ENCODE results near the gene E2F6. TPM values are rescaled to one million over a fixed set of nuclear protein-coding genes. Genes with fewer than 3 reads are reported as not detected.

The E2F6 gene
- total RNA-seq, 1 experiment from 2014 or later, result 14.2 TPM

DNA sequence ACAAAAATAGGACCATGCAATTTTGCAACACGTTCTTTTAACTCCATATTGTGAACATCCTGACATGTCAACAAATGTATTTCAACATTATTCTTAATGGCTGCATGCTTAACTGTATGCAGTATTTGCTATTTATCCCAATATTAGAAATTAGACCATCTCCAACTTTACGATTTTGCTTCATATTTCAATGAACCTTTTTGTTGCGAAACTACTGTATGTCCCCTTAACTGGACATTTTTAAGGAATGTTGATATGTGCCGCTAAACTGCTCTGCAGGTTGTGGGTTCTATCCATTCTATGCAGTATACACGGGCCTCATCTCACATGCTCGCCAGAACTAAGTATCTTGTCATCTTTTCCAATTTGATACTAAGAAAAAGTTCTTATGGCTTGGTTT, 11.1 kb downstream of the E2F6 start:
- ChIA-PET POLR2A (no interaction called here), CTCF (no interaction called here)
- Mint-ChIP-seq H3K4me1 (peaks cover 22% of the 10 kb centered on the region), H3K4me3 (no peak overlapping the region), H3K36me3 (peaks cover 26% of the 10 kb centered on the region), H3K27me3 (ENCODE audit: low read depth) (no peaks in the 10 kb centered on the region), H3K9me3 (no peaks in the 10 kb centered on the region), H3K27ac (no peak overlapping the region)
- no peak for ATAC-seq
- TF ChIP-seq SMAD4 (CRISPR knock-in tag; IDR thresholded peaks at IDR 0.05), result no peak
- no peak for TF ChIP-seq ZNF317 (CRISPR knock-in tag; IDR thresholded peaks at IDR 0.05; ENCODE audit: borderline replicate concordance, low read depth)
- no peak for DNase-seq (ENCODE audit: low spot score)

DNA sequence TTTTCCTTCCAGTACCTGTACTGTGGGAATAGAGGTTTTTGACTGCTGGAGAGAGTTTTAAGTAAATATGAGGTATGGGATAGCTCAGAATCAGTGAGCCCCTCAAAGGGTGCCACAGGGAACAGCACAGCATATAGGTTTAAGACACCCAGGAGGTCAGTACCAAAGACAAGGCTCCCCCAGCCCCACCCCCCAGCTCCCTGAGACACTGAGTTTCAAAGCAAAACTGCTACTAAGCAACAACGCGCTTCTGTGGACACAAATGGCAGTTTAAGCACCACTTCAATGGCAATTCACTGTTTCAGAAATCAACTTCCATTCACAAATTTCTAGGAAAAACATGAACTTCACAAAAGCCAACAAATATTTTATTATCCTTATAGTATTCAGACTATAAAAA, 15.2 kb downstream of the E2F6 start:
- Mint-ChIP-seq H3K4me1 (0 out of 2 replicates have a peak, but pooled peaks cover under 1% of the 10 kb centered on the region), H3K9me3 (no peaks in the 10 kb centered on the region), H3K4me3 (no peak overlapping the region), H3K36me3 (peaks cover 45% of the 10 kb centered on the region), H3K27me3 (ENCODE audit: low read depth) (no peaks in the 10 kb centered on the region), H3K27ac (no peak overlapping the region)
- TF ChIP-seq GABPB1 (CRISPR knock-in tag; IDR thresholded peaks at IDR 0.05) (no peak), NR2C2 (CRISPR knock-in tag; IDR thresholded peaks at IDR 0.05) (no peak), JAZF1 (CRISPR knock-in tag; IDR thresholded peaks at IDR 0.05) (no peak), ATF1 (CRISPR knock-in tag; IDR thresholded peaks at IDR 0.05) (no peak)
- TF ChIP-seq, protein P1, sequence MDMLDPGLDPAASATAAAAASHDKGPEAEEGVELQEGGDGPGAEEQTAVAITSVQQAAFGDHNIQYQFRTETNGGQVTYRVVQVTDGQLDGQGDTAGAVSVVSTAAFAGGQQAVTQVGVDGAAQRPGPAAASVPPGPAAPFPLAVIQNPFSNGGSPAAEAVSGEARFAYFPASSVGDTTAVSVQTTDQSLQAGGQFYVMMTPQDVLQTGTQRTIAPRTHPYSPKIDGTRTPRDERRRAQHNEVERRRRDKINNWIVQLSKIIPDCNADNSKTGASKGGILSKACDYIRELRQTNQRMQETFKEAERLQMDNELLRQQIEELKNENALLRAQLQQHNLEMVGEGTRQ (CRISPR knock-in tag; IDR thresholded peaks at IDR 0.05), result no peak
- TF ChIP-seq, protein P2, sequence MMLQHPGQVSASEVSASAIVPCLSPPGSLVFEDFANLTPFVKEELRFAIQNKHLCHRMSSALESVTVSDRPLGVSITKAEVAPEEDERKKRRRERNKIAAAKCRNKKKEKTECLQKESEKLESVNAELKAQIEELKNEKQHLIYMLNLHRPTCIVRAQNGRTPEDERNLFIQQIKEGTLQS (CRISPR knock-in tag; conservative IDR thresholded peaks at IDR 0.05), result no peak
- ATAC-seq (no peak), DNase-seq (ENCODE audit: low spot score) (no peak)
- ChIA-PET POLR2A (no interaction called here), CTCF (interaction anchor here (0.6 to 1.1 kb wide), 2 partner anchors 14 to 318 kb away, joined by 3 read pairs; a partner anchor contains a TSS)

DNA sequence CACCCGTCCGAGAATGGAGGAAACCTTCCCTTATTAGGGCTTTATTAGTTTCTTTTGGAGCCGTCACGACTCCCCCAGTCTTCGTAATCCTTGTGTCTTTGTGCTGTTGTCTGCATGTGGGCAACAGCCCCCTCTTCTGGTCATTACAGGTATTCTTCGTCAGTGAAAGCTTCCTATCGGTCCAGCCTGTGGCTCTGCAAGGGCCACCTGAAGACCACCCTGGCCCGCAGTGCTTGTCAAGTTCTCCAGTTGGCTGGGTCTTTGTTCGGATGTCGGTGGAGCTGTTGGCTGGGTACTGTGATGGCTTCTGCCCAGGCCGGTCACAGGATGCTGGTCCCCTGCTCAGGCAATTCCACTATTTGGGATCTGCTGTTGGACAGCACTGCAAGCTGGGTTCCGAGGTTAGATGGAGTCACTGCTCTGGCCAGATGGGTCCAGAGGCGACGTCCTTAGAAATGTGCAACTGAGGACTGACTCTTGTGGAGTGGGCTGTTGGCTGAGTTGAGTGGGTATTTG, 19.2 kb downstream of the E2F6 start:
- CTCF ChIA-PET, result interaction anchor here (0.5 to 2.1 kb wide), 34 partner anchors 9 to 634 kb away, joined by 3 to 70 read pairs (median 3); partner anchors contain the start of gene PDIA6
- Mint-ChIP-seq H3K27ac (no peak overlapping the region), H3K4me3 (no peak overlapping the region), H3K9me3 (peaks cover 21% of the 10 kb centered on the region), H3K4me1 (no peaks in the 10 kb centered on the region), H3K36me3 (peaks cover 61% of the 10 kb centered on the region), H3K27me3 (ENCODE audit: low read depth) (no peaks in the 10 kb centered on the region)
- no peak for TF ChIP-seq RELA (CRISPR knock-in tag; IDR thresholded peaks at IDR 0.05; ENCODE audit: borderline replicate concordance)
- TF ChIP-seq, protein P3, sequence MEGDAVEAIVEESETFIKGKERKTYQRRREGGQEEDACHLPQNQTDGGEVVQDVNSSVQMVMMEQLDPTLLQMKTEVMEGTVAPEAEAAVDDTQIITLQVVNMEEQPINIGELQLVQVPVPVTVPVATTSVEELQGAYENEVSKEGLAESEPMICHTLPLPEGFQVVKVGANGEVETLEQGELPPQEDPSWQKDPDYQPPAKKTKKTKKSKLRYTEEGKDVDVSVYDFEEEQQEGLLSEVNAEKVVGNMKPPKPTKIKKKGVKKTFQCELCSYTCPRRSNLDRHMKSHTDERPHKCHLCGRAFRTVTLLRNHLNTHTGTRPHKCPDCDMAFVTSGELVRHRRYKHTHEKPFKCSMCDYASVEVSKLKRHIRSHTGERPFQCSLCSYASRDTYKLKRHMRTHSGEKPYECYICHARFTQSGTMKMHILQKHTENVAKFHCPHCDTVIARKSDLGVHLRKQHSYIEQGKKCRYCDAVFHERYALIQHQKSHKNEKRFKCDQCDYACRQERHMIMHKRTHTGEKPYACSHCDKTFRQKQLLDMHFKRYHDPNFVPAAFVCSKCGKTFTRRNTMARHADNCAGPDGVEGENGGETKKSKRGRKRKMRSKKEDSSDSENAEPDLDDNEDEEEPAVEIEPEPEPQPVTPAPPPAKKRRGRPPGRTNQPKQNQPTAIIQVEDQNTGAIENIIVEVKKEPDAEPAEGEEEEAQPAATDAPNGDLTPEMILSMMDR (IDR thresholded peaks at IDR 0.05), result peak; percentile 83
- ATAC-seq, result peak; percentile 98
- peak; percentile 73 for DNase-seq (ENCODE audit: low spot score)
- POLR2A ChIA-PET, result interaction anchor here (0.5 kb wide), 1 partner anchor 37 kb away, joined by 3 read pairs; no protein-coding TSS in a partner anchor

DNA sequence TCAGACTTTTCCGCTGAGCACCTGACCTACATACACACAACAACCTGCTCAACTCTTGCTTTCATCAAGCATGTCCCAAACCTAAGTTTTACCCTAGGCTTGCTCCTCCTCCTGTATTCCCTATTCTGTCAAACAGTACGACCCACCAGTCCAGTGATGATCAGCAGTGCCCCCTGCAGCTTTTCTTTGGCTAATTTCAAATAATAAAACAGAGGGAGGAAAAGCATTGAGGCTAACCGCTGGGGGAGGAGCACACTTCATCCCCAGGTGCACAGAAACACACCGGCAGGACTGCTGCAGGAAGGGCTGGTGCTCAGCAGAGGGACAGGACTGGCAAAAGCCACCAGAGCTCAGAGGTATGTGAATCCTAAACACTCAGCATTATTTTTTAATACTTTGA, 21.2 kb downstream of the E2F6 start:
- ATAC-seq, result no peak
- no peak for DNase-seq (ENCODE audit: low spot score)
- H3K36me3 Mint-ChIP-seq, result peaks cover 65% of the 10 kb centered on the region
- ChIA-PET POLR2A (no interaction called here), CTCF (interaction anchor here (0.8 kb wide), 1 partner anchor 27 kb away, joined by 3 read pairs; no protein-coding TSS in a partner anchor)
- H3K27ac Mint-ChIP-seq, result no peak overlapping the region
- H3K9me3 Mint-ChIP-seq, result peaks cover 32% of the 10 kb centered on the region
- TF ChIP-seq, protein P4, sequence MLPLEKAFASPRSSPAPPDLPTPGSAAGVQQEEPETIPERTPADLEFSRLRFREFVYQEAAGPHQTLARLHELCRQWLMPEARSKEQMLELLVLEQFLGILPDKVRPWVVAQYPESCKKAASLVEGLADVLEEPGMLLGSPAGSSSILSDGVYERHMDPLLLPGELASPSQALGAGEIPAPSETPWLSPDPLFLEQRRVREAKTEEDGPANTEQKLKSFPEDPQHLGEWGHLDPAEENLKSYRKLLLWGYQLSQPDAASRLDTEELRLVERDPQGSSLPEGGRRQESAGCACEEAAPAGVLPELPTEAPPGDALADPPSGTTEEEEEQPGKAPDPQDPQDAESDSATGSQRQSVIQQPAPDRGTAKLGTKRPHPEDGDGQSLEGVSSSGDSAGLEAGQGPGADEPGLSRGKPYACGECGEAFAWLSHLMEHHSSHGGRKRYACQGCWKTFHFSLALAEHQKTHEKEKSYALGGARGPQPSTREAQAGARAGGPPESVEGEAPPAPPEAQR (CRISPR knock-in tag; IDR thresholded peaks at IDR 0.05), result no peak
- TF ChIP-seq, protein P5, sequence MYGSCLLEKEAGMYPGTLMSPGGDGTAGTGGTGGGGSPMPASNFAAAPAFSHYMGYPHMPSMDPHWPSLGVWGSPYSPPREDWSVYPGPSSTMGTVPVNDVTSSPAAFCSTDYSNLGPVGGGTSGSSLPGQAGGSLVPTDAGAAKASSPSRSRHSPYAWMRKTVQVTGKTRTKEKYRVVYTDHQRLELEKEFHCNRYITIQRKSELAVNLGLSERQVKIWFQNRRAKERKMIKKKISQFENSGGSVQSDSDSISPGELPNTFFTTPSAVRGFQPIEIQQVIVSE (CRISPR knock-in tag; IDR thresholded peaks at IDR 0.05; ENCODE audit: borderline replicate concordance), result no peak
- no peak overlapping the region for H3K4me3 Mint-ChIP-seq
- H3K4me1 Mint-ChIP-seq, result no peaks in the 10 kb centered on the region
- H3K27me3 Mint-ChIP-seq (ENCODE audit: low read depth), result no peaks in the 10 kb centered on the region; the same call in 1 of the 2 replicates
